Measurements from ENCODE around the gene PAX6. TPM values are rescaled to one million over a fixed set of nuclear protein-coding genes. Genes with fewer than 3 reads are reported as not detected.

The PAX6 gene
- total RNA-seq: not detected
- long read RNA-seq: 0 reads

GRCh38 chr11:31810779-31811647 lies at the start of gene PAX6:
Gene PAX6 (minus strand): TSS chr11:31811322. CDS start chr11:31806411, 4,911 bp downstream.
- DNase-seq: no peak
- peak; percentile 33 for ATAC-seq
- intact Hi-C loops (cut with micrococcal nuclease): no loop called here

- intact Hi-C loops (cut with micrococcal nuclease): no loop called here
Measured at GRCh38 chr11:31860391-31860790, 49.3 kb upstream of the PAX6 start.

GRCh38 chr11:31856248-31856647 lies 45.1 kb upstream of the PAX6 start:
- DNase-seq (no peak), ATAC-seq (no peak)
- intact Hi-C loops (cut with micrococcal nuclease): no loop called here

More at GRCh38 chr11:31860391-31860790, 49.3 kb upstream of the PAX6 start:
- DNase-seq: no peak
- ATAC-seq: no peak

- no peak for DNase-seq
- intact Hi-C loops (cut with micrococcal nuclease): no loop called here
- ATAC-seq: no peak
Measured at GRCh38 chr11:31855466-31855865, 44.3 kb upstream of the PAX6 start.

- intact Hi-C loops (cut with micrococcal nuclease): no loop called here
- DNase-seq (no peak), ATAC-seq (no peak)
Measured at GRCh38 chr11:31850365-31850764, 39.2 kb upstream of the PAX6 start.

GRCh38 chr11:31847761-31848160 lies 36.6 kb upstream of the PAX6 start:
- ATAC-seq (no peak), DNase-seq (no peak)
- intact Hi-C loops (cut with micrococcal nuclease): no loop called here

- ATAC-seq (no peak), DNase-seq (no peak)
- intact Hi-C loops (cut with micrococcal nuclease): no loop called here
Measured at GRCh38 chr11:31845331-31845730, 34.2 kb upstream of the PAX6 start.

GRCh38 chr11:31844351-31844750 lies 33.2 kb upstream of the PAX6 start:
- ATAC-seq (no peak), DNase-seq (no peak)
- intact Hi-C loops (cut with micrococcal nuclease): no loop called here

- ATAC-seq: no peak
- intact Hi-C loops (cut with micrococcal nuclease): no loop called here
- no peak for DNase-seq
Measured at GRCh38 chr11:31841435-31841834, 30.3 kb upstream of the PAX6 start.

GRCh38 chr11:31834237-31834636 lies 23.1 kb upstream of the PAX6 start:
- ATAC-seq (no peak), DNase-seq (no peak)
- intact Hi-C loops (cut with micrococcal nuclease): no loop called here

- ATAC-seq (no peak), DNase-seq (no peak)
- intact Hi-C loops (cut with micrococcal nuclease): no loop called here
Measured at GRCh38 chr11:31830406-31830805, 19.3 kb upstream of the PAX6 start.

- no peak for DNase-seq
- intact Hi-C loops (cut with micrococcal nuclease): no loop called here
- no peak for ATAC-seq
Measured at GRCh38 chr11:31828217-31828616, 17.1 kb upstream of the PAX6 start.

- DNase-seq (no peak), ATAC-seq (no peak)
- intact Hi-C loops (cut with micrococcal nuclease): no loop called here
Measured at GRCh38 chr11:31827455-31828206, 16.5 kb upstream of the PAX6 start.

- ATAC-seq (no peak), DNase-seq (no peak)
- intact Hi-C loops (cut with micrococcal nuclease): no loop called here
Measured at GRCh38 chr11:31826536-31827438, 15.7 kb upstream of the PAX6 start.

GRCh38 chr11:31825838-31826484 lies 14.8 kb upstream of the PAX6 start:
- ATAC-seq (no peak), DNase-seq (no peak)
- intact Hi-C loops (cut with micrococcal nuclease): no loop called here

- DNase-seq: no peak
- intact Hi-C loops (cut with micrococcal nuclease): no loop called here
- no peak for ATAC-seq
Measured at GRCh38 chr11:31824879-31825837, 14.0 kb upstream of the PAX6 start.

GRCh38 chr11:31824332-31824878 lies 13.3 kb upstream of the PAX6 start:
- ATAC-seq (no peak), DNase-seq (no peak)
- intact Hi-C loops (cut with micrococcal nuclease): no loop called here

All from left ventricle myocardium superior (tissue), 1 donor.